Heart left ventricle (tissue), 13 donors: ENCODE data around the gene IGSF5.

Experiments used
- POLR2A ChIP-seq, 2 donors: fragments of 450-650 bp; IDR thresholded peaks; one replicate each; pipeline ENCODE4 v1.6.1; 2017; ENCODE audit warnings: antibody characterized with exemption in 2 of 2, mild to moderate bottlenecking in 2 of 2, moderate library complexity in 2 of 2
- TF ChIP-seq, protein P1 (sequence below), 12 donors: fragments of 200-600 bp; sonication (generic) in 4 of 12; IDR thresholded peaks; one replicate each; pipeline versions ENCODE4 v1.5.0 to v1.8.0; 2018 to 2022; ENCODE audit warnings: antibody characterized with exemption in 12 of 12, mild to moderate bottlenecking in 5 of 12
- donor health status: ischemic (EF 13 %, LVEDD 7.1; RV severe dilation, severe dysfunction).
- donor health status: DM: no; HTN: yes; CAD: no.
- donor health status: DM: no; HTN: no; CAD: no.
- donor health status: ischemic (EF 25% LVEDD 6.9; RV normal size, moderate dysfunction).
- donor health status: ischemic (EF 25% LVEDD 5.7; RV mildly dilated, moderate dysfunction).
- donor health status: ischemic (EF 35%, LVEDD 5.7; RV mildly dilated, moderate dysfunction).
- donor health status: nonischemic (EF 11% LVEDD 7.7; RV severe dilation, severe dysfunction).
- donor health status: DM: yes; HTN: yes; CAD: no.
- donor health status: PGD.
- donor health status: ischemic (EF 29% LVEDD 5.4; RV normal size, mild dysfunction).
- donor health status: nonischemic (EF 23%, LVEDD 6.1; RV moderate dilation, normal function).

GRCh38 chr21:39781331-39781730, 36.3 kb downstream of the IGSF5 start:
- TF ChIP-seq, protein P1, sequence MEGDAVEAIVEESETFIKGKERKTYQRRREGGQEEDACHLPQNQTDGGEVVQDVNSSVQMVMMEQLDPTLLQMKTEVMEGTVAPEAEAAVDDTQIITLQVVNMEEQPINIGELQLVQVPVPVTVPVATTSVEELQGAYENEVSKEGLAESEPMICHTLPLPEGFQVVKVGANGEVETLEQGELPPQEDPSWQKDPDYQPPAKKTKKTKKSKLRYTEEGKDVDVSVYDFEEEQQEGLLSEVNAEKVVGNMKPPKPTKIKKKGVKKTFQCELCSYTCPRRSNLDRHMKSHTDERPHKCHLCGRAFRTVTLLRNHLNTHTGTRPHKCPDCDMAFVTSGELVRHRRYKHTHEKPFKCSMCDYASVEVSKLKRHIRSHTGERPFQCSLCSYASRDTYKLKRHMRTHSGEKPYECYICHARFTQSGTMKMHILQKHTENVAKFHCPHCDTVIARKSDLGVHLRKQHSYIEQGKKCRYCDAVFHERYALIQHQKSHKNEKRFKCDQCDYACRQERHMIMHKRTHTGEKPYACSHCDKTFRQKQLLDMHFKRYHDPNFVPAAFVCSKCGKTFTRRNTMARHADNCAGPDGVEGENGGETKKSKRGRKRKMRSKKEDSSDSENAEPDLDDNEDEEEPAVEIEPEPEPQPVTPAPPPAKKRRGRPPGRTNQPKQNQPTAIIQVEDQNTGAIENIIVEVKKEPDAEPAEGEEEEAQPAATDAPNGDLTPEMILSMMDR (IDR thresholded peaks at IDR 0.05) = no peak
- no peak for TF ChIP-seq POLR2A (IDR thresholded peaks at IDR 0.05)
